NB4 (cell line): ENCODE data around the gene NPR3.

ENCODE experiments used
- DNase-seq: peaks from one replicate; pipeline ENCODE4 v3.0.0; 2010; ENCODE audit warnings: low read depth
- H3K4me3 ChIP-seq: one replicate; pipeline ENCODE4 v1.5.1; 2011; ENCODE audit warnings: mild to moderate bottlenecking, low read depth, low read length, moderate library complexity
- CTCF ChIP-seq: IDR thresholded peaks from one replicate; pipeline ENCODE4 v1.5.1; 2012; ENCODE audit warnings: low read depth, low read length
- MYC ChIP-seq: IDR thresholded peaks from 2 replicates; pipeline ENCODE4 v1.6.1; 2011; ENCODE audit warnings: low read depth, low read length
- POLR2A ChIP-seq: IDR thresholded peaks from 2 replicates; pipeline ENCODE4 v1.6.1; 2011; ENCODE audit warnings: mild to moderate bottlenecking; ENCODE audit not compliant: insufficient read length; ENCODE audit errors: extremely low read depth
- TF ChIP-seq, protein P1 (sequence below): IDR thresholded peaks from 2 replicates; pipeline ENCODE4 v1.6.1; 2011; ENCODE audit warnings: low read depth, low read length

The NPR3 gene

DNA sequence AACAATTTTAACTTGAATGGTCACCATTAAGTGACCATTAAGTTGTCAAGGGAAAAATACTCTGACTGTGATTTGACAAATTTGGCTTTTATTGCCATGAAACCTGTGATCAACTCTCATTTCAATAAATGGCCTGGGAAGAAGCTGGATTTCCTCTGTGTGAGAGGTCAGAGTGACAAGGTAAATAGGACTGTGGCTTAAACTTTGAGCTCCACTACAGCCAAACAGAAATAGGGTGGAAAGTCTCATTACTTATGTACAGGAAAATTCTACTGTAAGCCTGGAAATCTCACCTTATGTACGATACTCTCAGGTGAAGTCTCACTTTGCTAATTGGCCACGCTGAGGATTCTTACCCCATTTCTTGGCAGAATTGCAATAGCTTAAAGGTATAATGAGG lies 67.3 kb downstream of the NPR3 start:
- DNase-seq, result no peak
- H3K4me3 ChIP-seq, result no peak overlapping the region
- TF ChIP-seq CTCF (no peak), POLR2A (no peak)
- TF ChIP-seq, protein P1, sequence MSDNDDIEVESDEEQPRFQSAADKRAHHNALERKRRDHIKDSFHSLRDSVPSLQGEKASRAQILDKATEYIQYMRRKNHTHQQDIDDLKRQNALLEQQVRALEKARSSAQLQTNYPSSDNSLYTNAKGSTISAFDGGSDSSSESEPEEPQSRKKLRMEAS, result no peak

- DNase-seq, result no peak
- TF ChIP-seq, protein P1, result no peak
- TF ChIP-seq POLR2A (no peak), MYC (no peak), CTCF (no peak)
- H3K4me3 ChIP-seq, result no peak overlapping the region
Measured at GRCh38 chr5:32779754-32780415, 68.8 kb downstream of the NPR3 start.

- DNase-seq, result no peak
Measured at GRCh38 chr5:32780508-32780919, 69.4 kb downstream of the NPR3 start.

DNA sequence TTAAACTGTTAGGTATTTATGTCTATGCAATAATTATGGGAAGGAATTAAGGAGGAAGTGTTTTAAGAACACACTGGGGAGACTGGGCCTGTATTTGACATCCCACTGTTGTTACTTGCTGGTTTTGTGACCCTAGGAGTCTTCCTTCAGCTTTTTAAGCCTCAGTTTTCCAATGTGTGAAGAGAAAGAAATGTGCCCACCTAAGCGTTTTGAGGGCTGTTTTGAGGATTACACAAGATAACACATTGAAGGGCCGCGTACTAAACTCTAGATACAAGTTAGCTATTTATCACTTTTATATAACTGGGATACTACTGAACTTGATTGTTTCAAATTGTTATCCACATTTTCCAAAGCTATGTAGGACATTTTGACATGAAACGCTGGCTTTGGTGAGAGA lies 72.5 kb downstream of the NPR3 start:
- TF ChIP-seq, protein P1, result no peak
- TF ChIP-seq CTCF (no peak), MYC (no peak), POLR2A (no peak)
- H3K4me3 ChIP-seq, result no peak overlapping the region
- DNase-seq, result no peak

More at GRCh38 chr5:32780508-32780919, 69.4 kb downstream of the NPR3 start:
- TF ChIP-seq POLR2A (no peak), MYC (no peak), CTCF (no peak)
- TF ChIP-seq, protein P1, result no peak
- no peak overlapping the region for H3K4me3 ChIP-seq

DNA sequence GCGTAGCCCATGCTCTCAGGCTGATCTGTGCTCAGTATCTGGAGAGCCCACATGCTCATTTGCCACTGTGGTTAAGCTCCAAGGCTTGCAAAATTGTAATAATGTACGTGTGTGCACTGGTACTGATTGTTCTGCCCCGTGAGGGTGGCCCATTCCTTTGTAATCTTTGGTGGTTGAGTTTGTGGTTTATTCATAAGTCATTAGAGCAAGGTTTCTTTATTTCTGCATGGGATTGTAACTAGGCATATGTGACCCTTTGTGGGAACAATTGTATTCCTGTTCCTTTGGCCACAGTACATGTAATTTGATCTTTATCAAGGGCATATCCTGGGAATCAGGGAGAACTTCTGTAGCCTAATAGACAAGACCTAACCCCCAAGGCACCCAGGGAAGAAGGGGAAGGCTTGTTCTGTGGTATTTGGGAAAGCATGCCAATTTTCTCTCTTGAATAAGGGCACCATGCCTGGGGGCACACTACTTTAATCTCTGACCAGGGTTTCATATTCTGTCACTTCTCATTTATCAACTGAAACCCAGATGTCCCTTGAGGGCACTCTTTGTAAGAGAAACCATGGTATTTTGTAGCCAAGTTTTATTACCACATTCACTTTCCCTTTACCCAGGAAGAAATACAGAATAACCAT lies 74.6 kb downstream of the NPR3 start:
- no peak for DNase-seq
- TF ChIP-seq POLR2A (no peak), MYC (no peak), CTCF (no peak)
- TF ChIP-seq, protein P1, result no peak
- H3K4me3 ChIP-seq, result no peak overlapping the region
